Upper lobe of left lung (tissue), 6 donors: Measurements from ENCODE around the gene NDUFAF8. TPM values are rescaled to one million over a fixed set of nuclear protein-coding genes. Genes with fewer than 3 reads are reported as not detected.
"Not testable (repeated sequence)": the region's sequence is repeated elsewhere in the genome, so short reads cannot be mapped to it uniquely, and the experiment has no call there.

ENCODE experiments used
- ATAC-seq, 2 donors: fragments of 200-7000 bp; cut with Tn5 transposase; one replicate each; pipeline ENCODE4 v1.9.1; 2022; ENCODE audit warnings: mild to moderate bottlenecking in 2 of 2, moderate library complexity in 2 of 2; ENCODE audit not compliant: low FRiP score in 2 of 2
- DNase-seq, 2 donors: peaks; one replicate each; pipeline ENCODE4 v3.0.0-alpha.2; 2019 to 2020
- H3K27ac ChIP-seq, 4 donors: fragments of 200-600 bp; sonication (generic); one replicate each; pipeline ENCODE4 v1.5.1; 2016 to 2019
- H3K27me3 ChIP-seq, 4 donors: fragments of 200-600 bp; sonication (generic); one replicate each; pipeline ENCODE4 v1.5.1; 2017 to 2019
- H3K36me3 ChIP-seq, 4 donors: fragments of 200-600 bp; sonication (generic); one replicate each; pipeline ENCODE4 v1.5.1; 2016 to 2019
- H3K4me1 ChIP-seq, 4 donors: fragments of 200-600 bp; sonication (generic); one replicate each; pipeline ENCODE4 v1.5.1; 2018 to 2019
- H3K4me3 ChIP-seq, 4 donors: fragments of 200-600 bp; sonication (generic); one replicate each; pipeline ENCODE4 v1.5.1; 2017 to 2019; ENCODE audit warnings: mild to moderate bottlenecking in 2 of 4, moderate library complexity in 1 of 4
- H3K9me3 ChIP-seq, 4 donors: fragments of 200-600 bp; sonication (generic); one replicate each; pipeline ENCODE4 v1.5.1; 2018 to 2019
- CTCF ChIP-seq, 6 experiments: fragments of 450-650 bp in 4 of 6; fragments of 200-600 bp in 2 of 6; sonication (generic) in 2 of 6; IDR thresholded peaks; one replicate each; pipeline ENCODE4 v1.5.1; 2016 to 2019; ENCODE audit warnings: antibody characterized with exemption in 6 of 6
- EP300 ChIP-seq, 4 donors: sonication (generic); formaldehyde crosslinking; IDR thresholded peaks; one replicate each; pipeline ENCODE4 v1.5.1; 2017; ENCODE audit warnings: antibody characterized with exemption in 4 of 4, control low read depth in 2 of 4
- POLR2A ChIP-seq, 4 donors: fragments of 450-650 bp; IDR thresholded peaks; one replicate each; pipeline ENCODE4 v1.5.1; 2016 to 2017; ENCODE audit warnings: antibody characterized with exemption in 4 of 4, mild to moderate bottlenecking in 2 of 4
- POLR2AphosphoS5 ChIP-seq, 2 donors: sonication (generic); formaldehyde crosslinking; IDR thresholded peaks; one replicate each; pipeline ENCODE4 v1.5.1; 2017; ENCODE audit warnings: antibody characterized with exemption in 2 of 2
- WGBS, 2 donors: methylation state at CpG; one replicate each; pipeline ENCODE4 v1.1.5; 2017 to 2018; 5-methylcytosine and 5-hydroxymethylcytosine counted together
- total RNA-seq, 6 donors: library from RNA; depleted of rRNA in 4 of 6; stranded (reverse); fragments of >200 nt in 4 of 6; gene quantifications; one replicate each; pipeline versions ENCODE4 v1.1.0 to v1.2.1, GENCODE V29; 2016 to 2021
- donor health status: DM: no; HTN: no; CAD: no; lungs with moderate emphysema.
- donor health status: DM: no; HTN: yes; CAD: no; lungs with severe emphysema.

NDUFAF8 gene
- total RNA-seq, 6 donors from 2014 or later, result 19.6 to 38.1 (median 33.6) TPM

- TF ChIP-seq EP300 (IDR thresholded peaks at IDR 0.05) (no peak), POLR2A (IDR thresholded peaks at IDR 0.05) (no peak), CTCF (IDR thresholded peaks at IDR 0.05) (peak in 1 of 6 experiments; percentile 12), POLR2AphosphoS5 (IDR thresholded peaks at IDR 0.05) (no peak)
- Histone ChIP-seq H3K4me1 (peaks cover 14 to 26% (median 21%) of the 10 kb centered on the region in 4 donors), H3K36me3 (peaks cover 0 to 8% (median 0%) of the 10 kb centered on the region in 4 donors), H3K9me3 (no peaks in the 10 kb centered on the region), H3K4me3 (peak overlapping the region; percentile 75 to 89 (median 78)), H3K27ac (peak overlapping the region in 2 of 4 donors; percentile 16 to 60), H3K27me3 (no peaks in the 10 kb centered on the region)
- ATAC-seq (no peak), DNase-seq (no peak)
- 0 to 2% methylated on average over 8 to 9 of the region's 30 CpGs for WGBS, 2 donors
Observed at GRCh38 chr17:81222620-81222905, 16.6 kb upstream of the NDUFAF8 start.

GRCh38 chr17:81222906-81223761 lies 16.0 kb upstream of the NDUFAF8 start, which contains the start of gene CEP131:
Gene CEP131, minus strand, starts transcription at chr17:81222965. Its CDS starts 2,909 bp downstream, at chr17:81220056.
- Histone ChIP-seq H3K4me1 (peaks cover 14 to 26% (median 21%) of the 10 kb centered on the region in 4 donors), H3K36me3 (peaks cover 0 to 8% (median 0%) of the 10 kb centered on the region in 4 donors), H3K9me3 (no peaks in the 10 kb centered on the region), H3K27me3 (no peaks in the 10 kb centered on the region), H3K4me3 (peak within 1 kb of the TSS; percentile 75 to 89 (median 78)), H3K27ac (peak within 1 kb of the TSS in 2 of 4 donors; percentile 16 to 67)
- peak in 1 of 4 donors; percentile 51 for TF ChIP-seq POLR2A (IDR thresholded peaks at IDR 0.05)
- no peak for TF ChIP-seq EP300 (IDR thresholded peaks at IDR 0.05)
- no peak for TF ChIP-seq CTCF (IDR thresholded peaks at IDR 0.05)
- TF ChIP-seq POLR2AphosphoS5 (IDR thresholded peaks at IDR 0.05), result peak in 1 of 2 donors; percentile 42
- peak; percentile 99 for ATAC-seq
- 2% methylated on average over 33 to 38 of the region's 79 CpGs for WGBS, 2 donors
- DNase-seq, result peak; percentile 98 to 100

- H3K9me3 ChIP-seq, result no peaks in the 10 kb centered on the region
- TF ChIP-seq EP300 (IDR thresholded peaks at IDR 0.05) (no peak), CTCF (IDR thresholded peaks at IDR 0.05) (no peak)
- H3K27ac ChIP-seq, result peak overlapping the region in 2 of 4 donors; percentile 7 to 67
- no peaks in the 10 kb centered on the region for H3K27me3 ChIP-seq
- H3K36me3 ChIP-seq, result peaks cover 0 to 10% (median 3%) of the 10 kb centered on the region in 4 donors
- ATAC-seq (no peak), DNase-seq (no peak)
- 20 to 25% methylated on average over 11 of the region's 11 CpGs for WGBS, 2 donors
- H3K4me1 ChIP-seq, result peaks cover 14 to 26% (median 21%) of the 10 kb centered on the region in 4 donors
- H3K4me3 ChIP-seq, result peak overlapping the region in 3 of 4 donors; percentile 75 to 82 (median 75)
Observed at GRCh38 chr17:81223762-81224130, 15.4 kb upstream of the NDUFAF8 start.

GRCh38 chr17:81227630-81228029 lies 11.5 kb upstream of the NDUFAF8 start:
- H3K4me3 ChIP-seq, H3K9me3 ChIP-seq, H3K27me3 ChIP-seq, DNase-seq, H3K27ac ChIP-seq, ATAC-seq: not testable (repeated sequence)
- Histone ChIP-seq H3K4me1 (peaks cover 5 to 15% (median 11%) of the 10 kb centered on the region in 4 donors), H3K36me3 (peaks cover 0 to 44% (median 37%) of the 10 kb centered on the region in 4 donors)
- 50 to 64% methylated on average over 2 of the region's 2 CpGs for WGBS, 2 donors

GRCh38 chr17:81228420-81228819 lies 10.7 kb upstream of the NDUFAF8 start:
- peak in 1 of 2 donors; percentile 41 for ATAC-seq
- no peak for TF ChIP-seq EP300 (IDR thresholded peaks at IDR 0.05)
- TF ChIP-seq POLR2A (IDR thresholded peaks at IDR 0.05), result no peak
- TF ChIP-seq CTCF (IDR thresholded peaks at IDR 0.05), result no peak
- no peak for TF ChIP-seq POLR2AphosphoS5 (IDR thresholded peaks at IDR 0.05)
- Histone ChIP-seq H3K36me3 (peaks cover 0 to 52% (median 44%) of the 10 kb centered on the region in 4 donors), H3K4me1 (peaks cover 5 to 12% (median 8%) of the 10 kb centered on the region in 4 donors), H3K27me3 (no peaks in the 10 kb centered on the region), H3K27ac (peak overlapping the region in 1 of 4 donors; percentile 4), H3K9me3 (no peaks in the 10 kb centered on the region), H3K4me3 (no peak overlapping the region)
- 67 to 75% methylated on average over 7 to 9 of the region's 9 CpGs for WGBS, 2 donors
- DNase-seq, result no peak
